VCaP (cell line): ENCODE data around the gene ARVCF.
A peak's percentile ranks its signal among the peaks of the same experiment; 100 is the strongest.

Experiments used
- H3K27ac ChIP-seq: fragments of 450-650 bp; 2 replicates; pipeline ENCODE4 v1.5.1; 2017
- CTCF ChIP-seq: fragments of 450-650 bp; conservative IDR thresholded peaks from 2 replicates; pipeline ENCODE4 v1.5.1; 2017; ENCODE audit warnings: mild to moderate bottlenecking, moderate library complexity

Gene ARVCF

GRCh38 chr22:20026996-20027601, 10.5 kb upstream of the ARVCF start:
- TF ChIP-seq CTCF: no peak
- no peak overlapping the region for H3K27ac ChIP-seq

- no peak overlapping the region for H3K27ac ChIP-seq
- TF ChIP-seq CTCF: no peak
Observed at GRCh38 chr22:20026204-20026908, 9.7 kb upstream of the ARVCF start.

DNA sequence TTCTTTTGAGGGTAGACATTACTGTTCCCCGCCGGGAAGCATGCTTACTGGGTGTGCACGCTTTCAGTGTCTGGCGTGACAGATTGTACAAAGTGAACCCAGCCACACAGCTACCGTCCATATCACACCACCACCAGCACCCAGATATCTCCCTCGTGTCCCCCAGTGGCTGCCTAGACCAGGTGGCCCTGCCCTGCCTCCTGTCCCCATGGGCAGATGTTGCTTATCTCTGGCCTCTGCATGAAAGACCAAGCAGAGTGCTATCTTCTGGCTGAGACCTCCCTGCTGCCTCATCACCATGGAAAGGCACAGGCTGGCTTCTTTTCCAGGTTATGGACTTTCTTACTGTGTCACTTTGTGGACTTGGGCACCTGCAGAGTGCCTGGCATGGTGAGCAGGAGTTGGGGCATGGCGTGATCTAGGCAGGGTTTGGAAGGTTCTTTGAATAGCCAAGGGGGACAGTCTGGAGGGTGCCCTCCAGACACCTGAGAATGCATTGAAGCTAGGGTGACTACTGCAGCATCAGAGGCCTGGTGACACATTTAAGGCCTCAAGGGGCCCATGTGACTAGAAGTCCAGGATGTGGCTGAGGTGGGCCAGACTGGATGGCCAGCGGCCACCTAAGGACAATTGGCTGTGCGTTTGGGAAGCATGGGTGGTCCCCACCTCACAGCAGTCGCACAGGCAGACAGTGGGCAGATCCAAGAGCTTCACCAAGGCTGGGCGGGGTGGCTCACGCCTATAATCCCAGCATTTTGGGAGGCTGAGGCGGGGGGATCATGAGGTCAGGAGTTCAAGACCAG, 9.0 kb upstream of the ARVCF start:
- no peak for TF ChIP-seq CTCF
- no peak overlapping the region for H3K27ac ChIP-seq

- TF ChIP-seq CTCF: no peak
- H3K27ac ChIP-seq: no peak overlapping the region
Observed at GRCh38 chr22:20024650-20025397, 8.2 kb upstream of the ARVCF start.

DNA sequence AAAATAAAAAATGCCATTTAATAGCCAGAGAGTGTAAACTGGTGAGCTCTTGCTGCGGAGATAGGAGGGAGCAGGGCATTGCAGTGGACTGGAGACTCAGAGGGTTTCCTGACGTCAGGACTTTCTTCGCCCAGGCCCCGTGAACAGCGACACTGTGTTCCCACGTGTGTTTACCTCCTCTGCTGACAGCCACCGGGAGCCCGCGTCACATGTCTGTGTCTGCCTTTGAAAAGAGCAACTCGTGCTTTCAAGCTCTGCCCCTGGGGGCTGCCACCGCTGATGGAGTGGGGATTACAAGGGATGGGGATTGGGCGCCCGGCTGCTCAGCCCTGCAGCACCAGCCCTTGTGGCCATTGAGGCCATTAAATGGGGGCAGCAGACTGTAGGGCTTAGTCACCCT, 7.6 kb upstream of the ARVCF start:
- TF ChIP-seq CTCF: no peak
- H3K27ac ChIP-seq: no peak overlapping the region

- TF ChIP-seq CTCF: no peak
- H3K27ac ChIP-seq: peak overlapping the region; percentile 74; the same call in 1 of the 2 replicates
Observed at GRCh38 chr22:20022978-20023613, 6.5 kb upstream of the ARVCF start.
